HTR-8/SVneo (cell line): ENCODE measurements around the gene ZNF385A.

Experiments
- DNase-seq: peaks from one replicate; pipeline ENCODE4 v3.0.0; 2011; ENCODE audit warnings: low spot score, mixed read lengths; ENCODE audit not compliant: insufficient read length
- FAIRE-seq: peaks from 2 replicates; lab custom pipeline; 2011; peaks lifted over from hg19 to GRCh38; lab: Jason Lieb, UNC

The ZNF385A gene

DNA sequence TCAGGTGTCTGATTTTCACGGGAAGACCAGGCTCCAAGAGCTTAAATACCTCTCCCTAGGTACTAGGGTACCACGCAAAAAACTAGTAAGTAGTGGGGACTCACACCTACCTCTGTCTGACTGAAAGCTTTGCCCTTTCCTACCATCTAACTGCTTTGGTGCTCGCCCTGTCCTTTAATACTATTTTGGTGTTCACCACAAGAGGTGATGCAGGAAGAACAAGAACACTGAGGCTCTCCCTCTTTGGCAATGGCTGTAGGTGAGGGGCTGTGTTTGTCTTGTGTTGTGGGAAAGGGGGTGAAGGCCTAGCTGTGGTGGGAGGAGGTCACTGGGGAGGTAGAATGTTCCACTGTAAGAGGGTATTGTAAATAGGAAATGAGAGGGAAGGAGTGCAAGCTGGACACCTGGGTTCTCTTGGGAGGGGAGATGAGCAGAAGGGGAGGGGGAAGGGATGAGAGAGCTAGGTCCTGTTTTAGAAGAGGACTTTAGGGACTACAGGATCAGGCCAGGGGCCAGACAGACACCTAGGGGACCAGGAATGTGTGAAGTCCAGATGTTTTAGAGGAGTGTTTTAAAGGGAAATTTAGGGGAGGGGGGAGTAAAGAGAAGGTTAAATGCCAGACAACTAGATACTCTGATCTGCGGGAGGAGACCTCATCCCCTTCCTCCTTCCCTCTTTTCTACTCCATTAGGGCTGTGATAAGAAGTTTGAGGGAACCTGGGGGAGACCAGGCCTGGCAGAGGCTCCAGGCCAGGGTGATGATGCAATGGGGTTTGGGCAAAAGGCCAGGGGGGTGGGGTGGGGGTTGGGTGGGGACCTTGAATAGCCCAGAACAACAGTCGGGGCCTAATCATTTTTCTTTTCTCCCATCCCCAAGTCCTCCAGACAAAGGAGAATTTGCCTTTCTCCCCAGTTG, 32.4 kb upstream of the ZNF385A start:
- no peak for FAIRE-seq
- no peak for DNase-seq

DNA sequence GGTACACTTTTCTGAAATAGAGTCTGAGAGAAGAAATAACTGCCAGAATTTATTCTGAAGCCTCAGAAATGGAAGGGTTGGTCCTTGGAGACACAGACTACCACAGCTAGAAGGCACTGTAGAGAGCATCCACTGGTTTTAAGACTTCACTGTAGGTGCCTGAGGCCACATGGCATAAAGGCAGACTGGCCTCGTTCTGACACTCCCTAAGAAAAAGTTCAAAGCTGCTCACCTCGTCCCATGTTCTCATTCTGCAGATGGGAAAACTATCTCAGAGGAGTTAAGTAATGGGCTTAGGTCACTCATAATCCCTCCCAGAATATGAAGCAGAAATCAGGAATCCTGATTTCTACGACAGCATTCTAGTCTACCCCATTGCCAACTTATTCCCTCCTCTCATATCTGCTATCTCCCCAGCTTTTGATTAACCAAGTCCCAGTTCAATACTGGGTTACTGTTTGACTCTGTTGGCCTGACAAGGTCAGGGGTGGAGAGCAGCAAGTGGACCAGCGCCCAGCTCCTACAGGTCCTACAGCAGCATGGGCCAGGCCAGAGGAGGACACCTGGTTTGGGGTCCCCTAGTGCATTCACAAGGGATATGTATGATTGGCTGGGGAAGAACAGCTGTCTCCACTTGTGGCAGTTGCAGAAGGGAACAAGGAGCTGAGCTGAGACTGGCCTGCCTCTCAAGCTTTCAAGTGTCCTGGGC, 30.8 kb upstream of the ZNF385A start:
- DNase-seq (no peak), FAIRE-seq (no peak)

DNA sequence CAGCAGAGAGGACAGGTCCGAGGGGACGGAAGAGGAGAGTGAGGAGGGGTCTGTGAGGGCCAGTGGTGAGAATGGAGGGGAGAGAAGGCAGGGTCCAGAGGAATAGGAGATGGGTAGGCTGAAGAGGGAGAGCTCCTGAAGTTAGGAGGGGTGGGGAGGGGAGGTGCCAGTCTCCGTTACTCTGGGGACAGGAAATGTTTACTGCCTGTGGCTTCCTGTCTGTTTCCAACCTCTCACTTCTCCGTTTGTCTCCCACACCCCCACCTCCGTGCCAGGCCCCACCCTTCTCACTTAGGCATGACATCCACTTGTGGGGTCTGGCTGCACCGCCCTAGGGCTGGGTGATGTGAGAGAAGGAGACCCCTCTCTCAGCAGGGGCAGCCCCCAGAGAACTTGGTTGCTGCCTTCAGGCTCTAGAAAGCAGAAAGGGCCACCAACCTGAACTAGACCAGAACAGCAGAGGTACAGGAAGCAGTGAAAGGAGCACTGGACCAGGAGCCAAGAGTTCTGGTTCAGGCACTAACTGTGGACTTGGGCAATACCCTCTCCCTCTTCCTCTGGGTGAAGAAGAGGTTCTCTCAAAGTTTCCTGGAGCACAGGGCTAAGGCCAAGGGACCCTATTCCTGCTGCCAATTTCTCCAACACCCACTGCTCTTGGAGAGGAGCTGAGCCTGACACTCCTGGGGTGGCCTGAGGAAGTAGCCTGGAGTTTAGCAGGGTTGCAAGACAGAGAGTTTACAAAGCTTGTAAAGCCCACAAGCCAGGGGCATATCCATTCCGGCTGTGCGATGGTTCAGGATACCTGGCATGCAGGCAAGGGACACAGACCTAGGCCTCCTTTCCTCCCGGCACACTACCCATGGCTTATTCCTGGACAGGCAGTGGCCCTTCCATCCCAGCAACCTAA, 29.0 kb upstream of the ZNF385A start:
- FAIRE-seq (no peak), DNase-seq (peak; percentile 56)

DNA sequence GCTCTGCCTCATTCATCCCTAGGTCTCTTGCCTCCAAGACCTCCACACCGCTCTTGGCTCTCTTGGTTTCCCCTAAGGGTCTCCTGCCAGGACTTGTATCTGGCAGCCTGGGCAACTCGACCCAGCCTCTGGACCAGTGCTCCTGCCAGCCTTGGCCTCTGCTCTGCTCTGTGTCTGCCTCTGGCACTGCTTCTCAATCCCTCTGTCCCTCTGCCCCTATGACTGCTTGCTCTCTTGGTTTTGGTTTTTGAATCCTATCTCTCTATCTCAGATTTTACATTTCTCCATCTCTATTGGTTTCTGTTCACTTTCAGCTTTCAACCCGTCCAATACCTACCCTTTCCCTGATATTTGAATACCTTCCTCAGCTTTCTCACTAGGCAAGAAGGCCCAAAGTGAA, 28.3 kb upstream of the ZNF385A start:
- FAIRE-seq = no peak
- DNase-seq = no peak

DNA sequence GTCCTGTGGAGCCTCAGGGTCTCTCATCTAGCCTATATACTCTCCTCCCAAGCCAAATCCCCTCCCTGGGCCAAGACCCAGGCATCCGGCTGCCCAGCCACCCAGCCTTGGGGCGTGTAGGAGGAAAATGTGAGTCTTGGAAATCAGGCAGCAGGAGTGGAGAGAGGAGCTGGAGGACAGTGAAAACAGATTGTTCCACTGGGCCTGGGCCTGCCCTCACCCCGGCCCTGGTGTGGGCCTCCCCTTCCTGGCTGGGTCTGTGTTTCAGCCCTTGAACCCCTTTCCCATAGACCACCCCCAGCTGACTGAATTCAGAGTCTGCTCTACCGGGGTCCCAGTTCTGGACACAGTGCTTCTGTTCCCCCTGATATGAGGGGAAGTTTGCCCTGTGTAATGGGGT, 27.8 kb upstream of the ZNF385A start:
- FAIRE-seq = no peak
- DNase-seq = no peak

DNA sequence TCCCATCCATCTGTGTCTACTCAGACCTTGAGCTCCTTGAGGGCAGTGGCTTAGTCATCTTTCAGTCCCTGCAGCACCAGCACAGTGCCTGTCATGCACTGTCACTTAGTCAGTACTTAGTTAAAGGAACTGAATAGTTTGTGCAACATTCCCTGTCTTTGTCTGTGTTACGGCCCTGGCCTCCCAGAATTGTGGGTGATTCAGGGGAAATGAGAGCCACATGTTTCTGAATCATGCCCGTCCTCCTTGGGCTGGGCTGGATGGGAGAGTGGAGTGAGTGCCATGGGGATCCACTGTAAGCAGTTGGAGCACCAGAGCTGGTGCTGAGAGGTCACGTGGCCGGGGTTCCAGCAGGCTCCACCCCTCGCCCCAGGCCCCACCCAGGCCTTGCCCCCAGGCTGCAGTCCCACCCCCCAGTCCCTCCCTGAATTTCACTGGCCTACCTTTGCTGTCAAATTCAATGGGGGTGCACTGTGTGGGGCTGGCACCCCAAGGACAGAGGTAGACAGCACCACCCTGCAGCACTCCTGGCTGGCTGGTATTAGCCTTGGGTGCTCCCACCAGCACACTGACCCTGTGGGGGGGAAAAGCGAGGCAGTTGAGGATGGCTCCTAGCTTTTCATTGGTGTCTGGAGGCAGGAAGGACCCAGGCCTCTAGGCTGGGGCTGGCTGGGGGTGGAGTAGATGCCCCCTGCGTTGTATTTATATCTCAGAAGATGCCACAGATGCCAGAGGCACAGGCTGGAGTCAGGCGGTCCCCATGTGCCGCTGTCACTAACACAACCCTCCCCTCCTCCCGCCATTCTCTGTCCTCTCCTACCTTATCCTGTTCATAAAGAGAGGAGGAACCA, 27.1 kb upstream of the ZNF385A start:
- FAIRE-seq = no peak

DNA sequence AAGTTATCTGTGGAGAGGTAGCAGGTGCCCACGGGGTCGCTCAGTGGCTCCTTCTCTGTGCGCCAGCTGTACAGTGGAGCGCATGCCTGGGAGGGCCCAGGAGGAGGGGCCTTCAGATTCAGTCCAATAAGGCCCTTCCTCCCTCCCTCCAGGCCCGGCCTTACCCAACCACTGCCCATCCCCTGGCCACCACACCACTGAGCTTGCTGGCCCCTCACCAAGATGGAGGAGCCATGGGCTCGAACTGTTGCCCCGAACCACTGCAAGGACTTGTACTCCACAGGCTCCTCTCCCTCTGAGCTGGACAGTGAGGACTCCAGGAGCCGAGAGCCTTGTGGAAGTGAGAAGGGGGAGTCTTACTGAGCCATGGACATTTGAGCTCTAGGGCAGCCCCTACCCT, 24.7 kb upstream of the ZNF385A start:
- FAIRE-seq = no peak

More for the DNA sequence above, 27.1 kb upstream of the ZNF385A start:
- DNase-seq = peak; percentile 47

DNA sequence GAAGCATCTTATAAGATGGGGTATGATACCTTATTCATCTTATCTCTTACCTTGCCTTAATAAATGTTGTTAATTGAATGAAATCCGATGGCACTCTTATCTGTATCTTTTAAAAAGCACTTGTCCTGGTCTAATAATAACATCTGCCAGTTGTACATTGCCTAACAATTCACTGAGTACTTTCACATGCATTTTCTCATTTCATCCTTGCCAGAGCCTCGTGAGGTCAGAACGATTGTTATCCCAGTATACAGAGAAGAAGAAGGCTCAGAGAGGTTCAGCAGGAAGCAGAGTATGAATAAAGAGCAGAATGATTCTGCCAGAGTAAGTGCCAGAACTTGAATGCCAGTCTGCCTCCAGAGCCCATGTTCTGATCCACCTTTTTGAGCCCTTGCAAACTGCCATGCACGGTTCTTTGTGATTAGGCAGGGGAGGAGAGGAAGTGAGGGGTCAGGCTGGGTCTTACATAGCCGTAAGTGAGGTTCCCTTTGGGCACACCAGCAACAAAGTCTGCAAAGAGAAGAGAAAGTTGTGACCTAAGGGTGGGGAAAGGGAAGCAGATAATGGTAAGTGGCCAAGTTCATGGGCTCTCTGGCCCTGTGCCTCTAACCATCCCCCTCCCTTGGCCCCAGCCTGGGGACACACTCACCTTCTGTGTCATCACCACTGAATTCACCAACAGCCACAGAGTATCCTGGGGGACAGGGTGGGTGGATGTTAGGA, 22.8 kb upstream of the ZNF385A start:
- no peak for DNase-seq
- no peak for FAIRE-seq

More for the DNA sequence above, 24.7 kb upstream of the ZNF385A start:
- DNase-seq = no peak

DNA sequence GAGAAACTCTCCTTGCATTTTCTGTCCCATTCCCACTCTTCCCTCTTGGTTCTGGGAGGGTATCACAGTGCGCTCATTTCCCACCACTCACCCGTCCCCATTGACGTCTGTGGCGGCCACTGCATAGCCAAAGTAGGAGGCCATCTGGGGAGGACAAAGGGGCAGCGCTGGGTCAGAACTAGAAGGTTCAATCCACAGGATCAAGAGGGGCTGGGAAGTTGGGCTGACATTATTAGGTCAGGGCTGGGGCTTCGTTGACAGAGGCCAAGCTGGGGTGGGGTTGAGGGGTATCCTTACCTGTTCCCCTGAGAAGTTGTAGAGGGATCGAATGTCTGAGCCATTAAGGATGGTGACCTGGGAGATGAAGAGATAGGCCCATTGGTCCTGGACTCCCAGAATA, 21.0 kb upstream of the ZNF385A start:
- FAIRE-seq = no peak
- DNase-seq = no peak

DNA sequence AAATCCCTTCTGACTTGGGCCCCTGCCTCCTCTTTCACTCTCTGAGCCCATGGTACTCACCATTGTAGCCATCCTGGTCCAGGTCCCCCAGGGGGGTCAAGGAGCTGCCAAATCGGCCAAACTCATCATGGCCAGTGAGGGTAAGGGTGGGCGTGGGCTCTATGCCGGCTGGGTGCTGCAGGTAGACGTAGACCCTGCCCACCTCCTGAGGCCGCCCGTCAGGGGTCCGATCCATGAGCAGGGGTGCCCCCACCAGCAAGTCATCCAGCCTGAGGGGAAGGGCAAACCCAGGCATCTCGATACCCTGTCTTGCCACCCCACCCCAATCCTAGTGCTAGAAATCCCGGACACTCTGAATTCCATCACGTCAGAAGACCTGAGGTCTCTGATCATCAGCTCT, 20.6 kb upstream of the ZNF385A start:
- DNase-seq (no peak), FAIRE-seq (no peak)

DNA sequence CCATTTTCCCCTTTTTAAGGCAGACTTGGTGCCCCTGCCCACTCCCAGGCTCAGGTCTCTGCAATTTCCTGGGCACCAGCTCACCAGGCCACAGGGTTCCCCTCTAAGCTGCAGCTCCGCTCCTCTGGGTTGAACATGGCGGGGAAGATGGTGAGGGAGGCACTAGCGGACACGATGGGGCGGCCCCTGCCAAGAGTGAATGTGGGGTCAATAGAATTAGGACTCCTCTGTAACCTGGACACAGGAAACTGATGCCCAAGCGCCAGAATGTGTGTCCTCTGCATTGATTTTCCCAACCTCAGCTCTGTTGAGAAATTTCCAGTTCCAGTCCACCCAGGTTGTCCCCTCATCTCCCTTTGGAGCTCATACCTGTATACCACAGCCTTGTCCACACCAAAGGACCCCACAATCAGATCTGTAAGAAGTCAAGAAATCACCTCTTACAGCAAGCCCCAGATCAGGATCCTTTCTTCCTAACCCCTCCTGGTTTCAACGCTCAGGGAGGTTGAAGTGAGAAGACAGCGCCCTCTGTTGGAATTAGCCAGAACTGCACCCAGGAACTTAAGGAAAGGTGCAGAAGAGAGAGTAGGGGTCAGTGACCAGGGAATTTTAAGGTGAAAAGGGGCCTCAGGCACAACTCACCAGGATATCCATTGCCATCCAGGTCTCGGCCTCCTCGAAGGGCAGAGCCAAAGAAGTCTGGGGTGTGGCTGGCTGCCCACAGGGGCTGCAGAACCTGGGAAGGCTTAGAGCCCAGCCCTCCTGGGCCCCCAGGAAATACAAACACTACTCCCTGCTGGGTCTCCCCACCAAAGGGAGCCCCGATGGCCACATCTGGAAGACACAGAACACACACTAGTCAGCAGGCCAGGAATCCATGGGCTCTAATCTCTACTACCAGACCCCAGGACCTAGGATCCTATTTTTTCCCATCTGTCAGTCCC, 19.8 kb upstream of the ZNF385A start:
- FAIRE-seq = no peak
- DNase-seq = peak; percentile 53

DNA sequence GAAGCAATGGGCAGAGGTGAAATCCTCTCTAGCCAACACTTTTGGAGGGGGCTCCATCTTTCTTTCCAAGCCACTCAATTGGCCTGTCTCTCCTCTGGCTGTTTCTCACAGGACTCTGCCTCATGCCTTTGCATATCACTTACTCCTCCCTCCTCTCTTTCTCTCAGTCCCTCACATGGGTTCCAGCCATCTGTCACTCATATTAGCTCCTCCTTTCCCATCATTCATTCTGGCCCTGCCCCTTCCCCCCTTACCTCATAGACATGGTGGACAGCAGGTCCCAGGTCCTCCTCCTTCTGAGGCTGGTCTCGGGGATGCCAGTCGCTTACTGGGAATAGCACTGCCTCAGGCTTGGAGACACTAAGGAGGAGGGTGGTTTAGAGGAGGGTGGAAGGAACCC, 16.6 kb upstream of the ZNF385A start:
- no peak for FAIRE-seq
- DNase-seq = no peak

DNA sequence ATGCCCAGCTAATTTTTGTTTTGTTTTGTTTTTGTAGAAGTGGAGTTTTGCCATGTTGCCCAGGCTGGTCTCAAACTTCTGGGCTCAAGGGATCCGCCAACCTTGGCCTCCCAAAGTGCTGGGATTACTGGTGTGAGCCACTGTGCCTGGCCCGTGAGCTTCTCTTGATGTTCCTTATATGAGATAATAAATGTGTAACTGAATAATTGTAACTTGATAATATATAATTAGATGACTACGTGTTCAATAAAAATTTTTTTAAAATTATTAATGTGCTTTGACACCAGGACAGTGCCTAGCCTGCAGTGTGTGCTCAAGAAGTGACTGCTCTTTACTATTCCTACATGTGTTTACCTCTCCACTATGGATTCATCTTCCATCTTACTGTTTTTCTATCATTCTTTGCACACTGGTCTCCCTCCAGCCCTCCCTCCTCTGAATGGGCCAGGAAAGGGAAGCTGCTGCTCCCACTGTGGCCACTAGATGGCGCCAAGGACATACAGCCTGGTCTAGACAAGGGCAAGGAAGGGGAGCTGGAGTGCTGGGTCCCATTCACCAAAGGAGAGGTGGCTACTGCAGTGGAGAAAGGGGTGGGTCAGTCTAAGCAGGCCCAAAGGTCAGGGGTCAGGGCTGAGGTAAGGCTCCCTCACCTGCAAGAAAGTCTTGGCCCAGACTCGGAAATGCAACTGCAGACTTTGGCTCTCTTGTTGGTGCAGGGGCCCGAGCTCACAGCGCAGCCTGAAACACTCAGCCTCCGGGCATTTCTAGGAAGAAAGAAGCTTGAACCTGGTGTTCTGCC, 14.7 kb upstream of the ZNF385A start:
- peak; percentile 64 for FAIRE-seq
- peak; percentile 91 for DNase-seq

DNA sequence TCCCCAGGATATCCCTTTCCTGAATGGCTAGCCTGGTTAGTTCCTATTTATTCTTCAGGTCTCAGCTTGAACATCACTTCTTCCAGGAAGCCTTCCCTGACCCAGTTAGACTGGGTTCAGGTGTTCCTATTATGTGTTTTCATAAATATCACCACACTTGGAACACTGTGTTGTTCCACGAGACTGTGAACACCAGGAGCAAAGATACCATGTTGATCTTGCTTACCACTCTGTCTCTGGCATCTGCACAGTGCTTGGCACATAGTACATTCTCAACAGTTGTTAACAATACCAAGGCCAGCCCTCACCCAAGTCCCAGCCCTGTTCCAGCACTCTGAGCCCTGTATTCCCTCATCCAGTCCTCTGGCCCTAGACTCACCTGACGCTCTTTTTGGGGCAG, 13.7 kb upstream of the ZNF385A start:
- DNase-seq = no peak
- FAIRE-seq = no peak

DNA sequence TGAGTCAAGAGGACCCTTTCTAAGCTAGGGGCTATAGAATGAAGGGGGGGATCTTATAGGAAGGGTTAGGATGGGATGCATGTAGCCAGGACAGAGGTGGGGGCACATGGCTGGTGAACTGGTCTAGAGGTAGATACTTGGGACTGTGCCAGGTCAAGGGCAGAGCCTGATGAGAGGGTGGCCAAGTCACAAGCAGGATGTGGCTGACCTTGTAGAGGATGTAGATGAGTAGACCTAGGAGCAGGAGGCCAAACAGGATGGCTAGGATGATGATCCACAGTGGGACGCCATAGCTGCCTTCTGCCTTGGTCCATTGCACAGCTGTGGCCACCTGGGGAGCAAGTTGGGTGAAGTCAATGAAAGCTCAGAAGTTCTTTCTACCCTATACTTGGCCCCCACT, 12.6 kb upstream of the ZNF385A start:
- no peak for FAIRE-seq
- DNase-seq = no peak

DNA sequence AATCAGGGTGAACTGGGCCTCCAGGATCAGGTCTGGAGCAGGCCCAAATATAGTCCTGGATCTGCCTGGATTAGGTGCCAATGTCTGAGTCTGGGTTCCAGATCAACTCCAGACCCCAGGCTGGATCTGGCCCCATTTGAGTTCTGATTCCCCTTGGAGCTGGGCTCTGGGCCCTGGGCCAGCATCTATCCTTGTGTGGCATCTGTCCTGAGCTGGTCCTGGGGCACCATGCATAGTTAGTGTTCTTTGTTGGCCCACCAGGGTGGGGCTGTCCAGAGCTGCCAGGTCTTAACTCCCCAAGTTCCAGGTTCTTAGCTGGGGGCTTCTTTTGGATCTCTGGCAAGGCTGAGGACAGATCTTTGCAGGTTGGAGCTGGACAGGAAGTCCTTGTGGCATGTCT, 11.0 kb upstream of the ZNF385A start:
- FAIRE-seq (no peak), DNase-seq (no peak)

DNA sequence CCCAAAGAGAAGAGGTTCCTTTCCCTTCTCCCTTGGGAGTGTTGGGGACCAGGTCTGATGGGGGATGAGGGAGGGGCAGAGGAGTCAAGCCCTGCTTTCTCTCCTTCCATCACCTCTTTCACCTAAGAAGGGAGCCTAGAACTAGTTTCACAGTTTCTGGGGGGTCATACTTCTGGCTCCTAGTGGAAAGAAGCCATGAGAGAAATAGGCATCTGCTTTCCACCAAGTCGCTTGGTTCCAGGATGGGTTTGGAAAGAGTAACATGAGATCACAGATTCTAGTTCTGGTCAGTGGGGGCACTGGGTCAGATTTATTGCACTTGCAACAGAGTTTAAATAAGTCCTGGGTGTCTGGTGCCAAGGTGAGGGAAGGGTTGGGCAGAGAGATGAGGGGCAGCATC, 10.5 kb upstream of the ZNF385A start:
- FAIRE-seq (no peak), DNase-seq (no peak)
